Measurements from ENCODE around the gene CDC123. TPM values are rescaled to one million over a fixed set of nuclear protein-coding genes. Genes with fewer than 3 reads are reported as not detected.
"Not testable (repeated sequence)": the region's sequence is repeated elsewhere in the genome, so short reads cannot be mapped to it uniquely, and the experiment has no call there.

The CDC123 gene
- total and polyA plus RNA-seq, 2 donors (not counting 1 experiment from before 2014, with no cell fraction given): 48.9 to 56.0 TPM

GRCh38 chr10:12221323-12222298 is 25.6 kb downstream of the CDC123 start:
- Mint-ChIP-seq H3K4me3 (no peak overlapping the region), H3K4me1 (no peaks in the 10 kb centered on the region), H3K27ac (no peak overlapping the region), H3K27me3 (no peaks in the 10 kb centered on the region), H3K9me3 (ENCODE audit: insufficient read depth) (no peaks in the 10 kb centered on the region)
- Histone ChIP-seq H3K27me3 (replicated peaks in 1 of 4; ENCODE audit: control extremely low read depth in 1 of 4, control insufficient read depth in 3 of 4, insufficient read depth in 4 of 4, low read length in 3 of 4) (no peaks in the 10 kb centered on the region), H3K4me2 (replicated peaks; ENCODE audit: low read depth, low read length, poor library complexity, severe bottlenecking) (no peak overlapping the region), H3K4me1 (ENCODE audit: control insufficient read depth in 2 of 2, insufficient read depth in 2 of 2, low read length in 2 of 2) (no peaks in the 10 kb centered on the region), H3K36me3 (replicated peaks in 1 of 2; ENCODE audit: control extremely low read depth in 1 of 2, control insufficient read depth in 1 of 2, extremely low read depth in 1 of 2, insufficient read depth in 2 of 2, low read length in 1 of 2) (peaks cover 14 to 60% of the 10 kb centered on the region in 2 experiments), H3K79me2 (ENCODE audit: control insufficient read depth, insufficient read depth, low read length) (peaks cover 59% of the 10 kb centered on the region), H3K9me3 (ENCODE audit: control extremely low read depth in 1 of 3, control insufficient read depth in 2 of 3, insufficient read depth in 1 of 3, low read length in 2 of 3) (peaks cover 0 to 4% (median 0%) of the 10 kb centered on the region in 3 donors), H3K4me3 (ENCODE audit: control extremely low read depth in 1 of 5, extremely low read depth in 1 of 5, insufficient read depth in 1 of 5, low read depth in 2 of 5, low read length in 4 of 5) (no peak overlapping the region), H4K20me1 (ENCODE audit: control insufficient read depth, insufficient read depth, low read length, poor library complexity, severe bottlenecking) (peaks cover 4% of the 10 kb centered on the region), H3K27ac (ENCODE audit: low read length in 2 of 2) (no peak overlapping the region), H3K9ac (ENCODE audit: low read length) (no peak overlapping the region), H2AFZ (ENCODE audit: insufficient read depth, low read depth, low read length, poor library complexity, severe bottlenecking) (no peak overlapping the region)
- no peak for TF ChIP-seq CTCF (IDR thresholded peaks at IDR 0.05)
- 98% methylated on average over 5 of the region's 10 CpGs for WGBS (ENCODE audit: insufficient coverage)
- DNase-seq: no peak
- intact Hi-C loops (cut with micrococcal nuclease): no loop called here
- ChIA-PET POLR2A (no interaction called here), CTCF (interaction anchor here (1.2 kb wide), 1 partner anchor 10 kb away, joined by 3 read pairs; no protein-coding TSS in a partner anchor)
- ATAC-seq (ENCODE audit: low read depth): no peak

- H3K27ac ChIP-seq (ENCODE audit: low read length in 2 of 2): no peak overlapping the region
- no peak for DNase-seq
- TF ChIP-seq CTCF (IDR thresholded peaks at IDR 0.05) (no peak), EZH2 (IDR thresholded peaks at IDR 0.05; ENCODE audit: borderline replicate concordance, insufficient read depth, low read depth, low read length, poor library complexity, severe bottlenecking) (no peak)
- ChIA-PET POLR2A (no interaction called here), CTCF (interaction anchor here (0.6 to 3.4 kb wide), 2 partner anchors 10 to 442 kb away, joined by 3 to 27 read pairs; no protein-coding TSS in a partner anchor)
- WGBS (ENCODE audit: insufficient coverage): no CpG with 5 or more reads among the region's 2 CpGs
- no peak overlapping the region for H2AFZ ChIP-seq (ENCODE audit: insufficient read depth, low read depth, low read length, poor library complexity, severe bottlenecking)
- H4K20me1 ChIP-seq (ENCODE audit: control insufficient read depth, insufficient read depth, low read length, poor library complexity, severe bottlenecking): peaks cover 10% of the 10 kb centered on the region
- peaks cover 0 to 7% (median 0%) of the 10 kb centered on the region in 3 donors for H3K9me3 ChIP-seq (ENCODE audit: control extremely low read depth in 1 of 3, control insufficient read depth in 2 of 3, insufficient read depth in 1 of 3, low read length in 2 of 3)
- no peak for ATAC-seq (ENCODE audit: low read depth)
- no peak overlapping the region for H3K9ac ChIP-seq (ENCODE audit: low read length)
- Mint-ChIP-seq H3K27ac (no peak overlapping the region), H3K27me3 (no peaks in the 10 kb centered on the region), H3K4me3 (no peak overlapping the region), H3K9me3 (ENCODE audit: insufficient read depth) (no peaks in the 10 kb centered on the region), H3K4me1 (no peaks in the 10 kb centered on the region)
- H3K4me1 ChIP-seq (ENCODE audit: control insufficient read depth in 2 of 2, insufficient read depth in 2 of 2, low read length in 2 of 2): no peaks in the 10 kb centered on the region
- H3K4me3 ChIP-seq (ENCODE audit: control extremely low read depth in 1 of 5, extremely low read depth in 1 of 5, insufficient read depth in 1 of 5, low read depth in 2 of 5, low read length in 4 of 5): no peak overlapping the region
- intact Hi-C loops (cut with micrococcal nuclease): no loop called here
- peaks cover 11 to 44% of the 10 kb centered on the region in 2 experiments for H3K36me3 ChIP-seq (replicated peaks in 1 of 2; ENCODE audit: control extremely low read depth in 1 of 2, control insufficient read depth in 1 of 2, extremely low read depth in 1 of 2, insufficient read depth in 2 of 2, low read length in 1 of 2)
- H3K4me2 ChIP-seq (replicated peaks; ENCODE audit: low read depth, low read length, poor library complexity, severe bottlenecking): no peak overlapping the region
- H3K27me3 ChIP-seq (replicated peaks in 1 of 4; ENCODE audit: control extremely low read depth in 1 of 4, control insufficient read depth in 3 of 4, insufficient read depth in 4 of 4, low read length in 3 of 4): no peaks in the 10 kb centered on the region
- H3K79me2 ChIP-seq (ENCODE audit: control insufficient read depth, insufficient read depth, low read length): peaks cover 62% of the 10 kb centered on the region
These were observed 29.5 kb downstream of the CDC123 start for GRCh38 chr10:12225444-12225843.

GRCh38 chr10:12226438-12226837 is 30.4 kb downstream of the CDC123 start:
- H3K4me2 ChIP-seq (replicated peaks; ENCODE audit: low read depth, low read length, poor library complexity, severe bottlenecking); H3K4me1 ChIP-seq (ENCODE audit: control insufficient read depth in 2 of 2, insufficient read depth in 2 of 2, low read length in 2 of 2); H3K27me3 Mint-ChIP-seq; H3K9ac ChIP-seq (ENCODE audit: low read length); H3K9me3 ChIP-seq (ENCODE audit: control extremely low read depth in 1 of 3, control insufficient read depth in 2 of 3, insufficient read depth in 1 of 3, low read length in 2 of 3); H3K27me3 ChIP-seq (replicated peaks in 1 of 4; ENCODE audit: control extremely low read depth in 1 of 4, control insufficient read depth in 3 of 4, insufficient read depth in 4 of 4, low read length in 3 of 4); POLR2A ChIA-PET; H2AFZ ChIP-seq (ENCODE audit: insufficient read depth, low read depth, low read length, poor library complexity, severe bottlenecking); CTCF ChIA-PET; H3K9me3 Mint-ChIP-seq (ENCODE audit: insufficient read depth); H3K4me3 Mint-ChIP-seq; H3K4me3 ChIP-seq (ENCODE audit: control extremely low read depth in 1 of 5, extremely low read depth in 1 of 5, insufficient read depth in 1 of 5, low read depth in 2 of 5, low read length in 4 of 5); H3K27ac Mint-ChIP-seq; H3K4me1 Mint-ChIP-seq; DNase-seq; H3K27ac ChIP-seq (ENCODE audit: low read length in 2 of 2); H4K20me1 ChIP-seq (ENCODE audit: control insufficient read depth, insufficient read depth, low read length, poor library complexity, severe bottlenecking); intact Hi-C loops (cut with micrococcal nuclease); ATAC-seq (ENCODE audit: low read depth): not testable (repeated sequence)
- Histone ChIP-seq H3K79me2 (ENCODE audit: control insufficient read depth, insufficient read depth, low read length) (peaks cover 59% of the 10 kb centered on the region), H3K36me3 (replicated peaks in 1 of 2; ENCODE audit: control extremely low read depth in 1 of 2, control insufficient read depth in 1 of 2, extremely low read depth in 1 of 2, insufficient read depth in 2 of 2, low read length in 1 of 2) (peaks cover 13 to 47% of the 10 kb centered on the region in 2 experiments)
- WGBS (ENCODE audit: insufficient coverage): 93% methylated on average over 20 of the region's 28 CpGs
